K562 (cell line): ENCODE measurements around the gene ZNF546. TPM values are rescaled to one million over a fixed set of nuclear protein-coding genes. Genes with fewer than 3 reads are reported as not detected.
A peak's percentile ranks its signal among the peaks of the same experiment; 100 is the strongest.

Source experiments
- ATAC-seq: fragments of 200-7000 bp; cut with Tn5 transposase; 3 replicates; pipeline ENCODE4 v1.9.1; 2020; ENCODE audit warnings: moderate library complexity
- BruUV-seq: library from RNA; stranded (reverse); fragments of 400-500 nt; replicated peaks from 2 replicates; lab custom pipeline; 2021; lab: Mats Ljungman, UMichigan
- CTCF ChIA-PET: fragments of 300-600 bp; formaldehyde crosslinking; extraction: SDS; loops from one replicate; lab custom pipeline; 2021; ENCODE audit warnings: low intra/inter-chr PET ratio; lab: Yijun Ruan, JAX
- POLR2A ChIA-PET: fragments of 300-600, 350-650 bp; sonication (Branson Sonifier 250); formaldehyde crosslinking; extraction: SDS; loops from one replicate; lab custom pipeline; 2021; ENCODE audit warnings: antibody characterized with exemption, inconsistent platforms; lab: Yijun Ruan, JAX
- DNase-seq, 4 experiments: peaks; one replicate each; pipeline versions ENCODE4 v3.0.0 to v3.0.0-alpha.2; 2011 to 2018; ENCODE audit warnings: low spot score in 3 of 4, mixed read lengths in 3 of 4; ENCODE audit errors: extremely low read depth in 1 of 4
- FAIRE-seq: peaks from 2 replicates; lab custom pipeline; 2011; peaks lifted over from hg19 to GRCh38; lab: Jason Lieb, UNC
- H2AFZ ChIP-seq: 2 replicates; pipeline ENCODE4 v1.6.0; 2011; ENCODE audit warnings: low read depth, low read length, control low read depth, inconsistent platforms
- H3K27ac ChIP-seq: fragments of 200-600 bp; 3 replicates; pipeline ENCODE4 v1.8.0; 2011; ENCODE audit warnings: low read depth, mild to moderate bottlenecking, control low read depth, inconsistent platforms, low read length, moderate library complexity, mixed read lengths; ENCODE audit errors: extremely low read depth
- H3K27me3 ChIP-seq, 2 experiments: fragments of 300-600 bp in 1 of 2; 2 replicates in 1 of 2; 3 replicates in 1 of 2; pipeline versions ENCODE4 v1.6.0 to v1.8.0; 2011; ENCODE audit warnings: inconsistent platforms in 2 of 2, low read length in 2 of 2, mild to moderate bottlenecking in 1 of 2, mixed read lengths in 1 of 2, moderate library complexity in 1 of 2; ENCODE audit not compliant: control insufficient read depth in 2 of 2, insufficient read depth in 2 of 2
- H3K36me3 ChIP-seq: fragments of 300-600 bp; 3 replicates; pipeline ENCODE4 v1.8.0; 2011; ENCODE audit warnings: mild to moderate bottlenecking, low read length, inconsistent platforms; ENCODE audit not compliant: control insufficient read depth, insufficient read depth
- H3K4me1 ChIP-seq, 2 experiments: fragments of 200-600 bp in 1 of 2; replicated peaks in 1 of 2; 2 replicates in 1 of 2; 3 replicates in 1 of 2; pipeline versions ENCODE4 v1.5.1 to v1.8.0; 2011; ENCODE audit warnings: inconsistent platforms in 2 of 2, low read length in 2 of 2, mild to moderate bottlenecking in 1 of 2, mixed read lengths in 1 of 2, moderate library complexity in 1 of 2; ENCODE audit not compliant: control insufficient read depth in 2 of 2, insufficient read depth in 2 of 2
- H3K4me2 ChIP-seq: 2 replicates; pipeline ENCODE4 v1.6.1; 2011; ENCODE audit warnings: low read length, control low read depth, inconsistent platforms, mixed read lengths; ENCODE audit not compliant: insufficient read depth
- H3K4me3 ChIP-seq: fragments of 200-600 bp; sonication (generic), shearing (Covaris generic); 2 replicates; pipeline ENCODE4 v1.5.1; 2016; ENCODE audit warnings: control low read depth, inconsistent platforms
- H3K79me2 ChIP-seq: fragments of 200-600 bp; 3 replicates; pipeline ENCODE4 v1.8.0; 2011; ENCODE audit warnings: low read length, inconsistent platforms; ENCODE audit not compliant: control insufficient read depth, insufficient read depth
- H3K9ac ChIP-seq, 2 experiments: 2 replicates each; pipeline versions ENCODE4 v1.6.0 to v1.6.1; 2011; ENCODE audit warnings: low read depth in 2 of 2, low read length in 2 of 2, control low read depth in 1 of 2, inconsistent platforms in 1 of 2, mild to moderate bottlenecking in 1 of 2, mixed read lengths in 1 of 2; ENCODE audit not compliant: insufficient read depth in 1 of 2
- H3K9me1 ChIP-seq: one replicate; pipeline ENCODE4 v1.6.0; 2011; ENCODE audit warnings: inconsistent platforms, mild to moderate bottlenecking, low read length, moderate library complexity; ENCODE audit not compliant: control insufficient read depth, insufficient read depth
- H3K9me3 ChIP-seq: replicated peaks from 2 replicates; pipeline ENCODE4 v1.5.1; 2011; ENCODE audit warnings: low read depth, low read length, inconsistent platforms; ENCODE audit not compliant: control insufficient read depth, insufficient read depth
- H4K20me1 ChIP-seq: replicated peaks from 2 replicates; pipeline ENCODE4 v1.6.1; 2011; ENCODE audit warnings: low read length, inconsistent platforms, mixed read lengths; ENCODE audit not compliant: control insufficient read depth, insufficient read depth
- CBX1 ChIP-seq: sonication (generic); IDR thresholded peaks from 2 replicates; pipeline ENCODE4 v1.6.1; 2016; ENCODE audit warnings: antibody characterized with exemption, low read depth, mild to moderate bottlenecking
- POLR2H ChIP-seq: IDR thresholded peaks from 2 replicates; pipeline ENCODE4 v1.6.1; 2016; ENCODE audit warnings: missing genetic modification characterization, low read depth, mild to moderate bottlenecking, control low read depth, missing compliant biosample characterization, moderate library complexity
- REST ChIP-seq, 2 experiments: fragments of 450-650 bp; formaldehyde crosslinking in 1 of 2; IDR thresholded peaks; 2 replicates each; pipeline versions ENCODE4 v1.4.0 to v1.6.1; 2014 to 2020; ENCODE audit warnings: mild to moderate bottlenecking in 2 of 2, borderline replicate concordance in 1 of 2, low read depth in 1 of 2
- SOX6 ChIP-seq: fragments of 450-650 bp; IDR thresholded peaks from 2 replicates; pipeline ENCODE4 v1.6.1; 2014; ENCODE audit warnings: mild to moderate bottlenecking
- ZC3H8 ChIP-seq: fragments of 450-650 bp; IDR thresholded peaks from 2 replicates; pipeline ENCODE4 v1.6.1; 2017
- WGBS: fragments of 100-300 bp; shearing (Covaris generic); methylation state at CpG from one replicate; pipeline ENCODE4 v1.1.6; 2016; ENCODE audit warnings: low coverage, mixed read lengths; ENCODE audit not compliant: insufficient coverage; ENCODE audit errors: missing lambda C conversion rate; 5-methylcytosine and 5-hydroxymethylcytosine counted together
- in situ Hi-C: fragments of 300-500 bp; cut with MboI; formaldehyde crosslinking; loops from 4 replicates; pipeline ENCODE4 v1.15.0; 2018; ENCODE audit warnings: inconsistent platforms, mixed read lengths
- intact Hi-C: fragments of 100-400 bp; cut with micrococcal nuclease; formaldehyde crosslinking; loops from 2 replicates; pipeline ENCODE4 v1.14.2; 2022
- polyA plus RNA-seq, 8 experiments: library from polyadenylated mRNA; depleted of rRNA in 4 of 8; stranded (reverse) in 5 of 8; unstranded in 3 of 8; fragments of >200 nt; fragmentation: Nextera tagmentation in 2 of 8; fragmentation: Illumina TruSeq in 1 of 8; extraction: Ambion mirVana in 2 of 8; extraction: Trizol in 1 of 8; gene quantifications; 2 replicates each; pipeline versions ENCODE4 v1.2.1 to v1.2.3, GENCODE V29; 2011 to 2014; ENCODE audit warnings: inconsistent platforms in 1 of 8, missing spikeins in 1 of 8
- total RNA-seq, 7 experiments: library from RNA; depleted of rRNA in 6 of 7; stranded (reverse); fragments of >200 nt in 6 of 7; fragmentation: Illumina TruSeq in 2 of 7; extraction: Trizol in 2 of 7; gene quantifications; 2 replicates each; pipeline versions ENCODE4 v1.2.1 to v1.2.3, GENCODE V29; 2011 to 2021; ENCODE audit warnings: low replicate concordance in 1 of 7

The ZNF546 gene
- total and polyA plus RNA-seq, 9 of the 15 experiments (the other 6 are each of a cell fraction or from before 2014, with no cell fraction given), result 0.73 to 5.1 (median 2.2) TPM

GRCh38 chr19:40025938-40026596, 29.2 kb downstream of the ZNF546 start:
- no peak overlapping the region for H2AFZ ChIP-seq
- no peaks in the 10 kb centered on the region for H3K4me1 ChIP-seq
- WGBS, result 12% methylated on average over 4 of the region's 4 CpGs
- DNase-seq (peak in 1 of 4 experiments; percentile 19), ATAC-seq (no peak), FAIRE-seq (no peak)
- no peaks in the 10 kb centered on the region for H3K9me1 ChIP-seq
- no peaks in the 10 kb centered on the region for H3K36me3 ChIP-seq
- no peak overlapping the region for H3K4me3 ChIP-seq
- peaks cover 12% of the 10 kb centered on the region for H3K9me3 ChIP-seq
- ChIA-PET CTCF (no interaction called here), POLR2A (no interaction called here)
- no peak overlapping the region for H3K9ac ChIP-seq
- H3K27me3 ChIP-seq, result no peaks in the 10 kb centered on the region
- H4K20me1 ChIP-seq, result no peaks in the 10 kb centered on the region
- no peak overlapping the region for H3K4me2 ChIP-seq
- in situ Hi-C loops, result no loop called here
- H3K79me2 ChIP-seq, result no peaks in the 10 kb centered on the region
- intact Hi-C loops, result no loop called here
- no TSS peak for BruUV-seq
- no peak overlapping the region for H3K27ac ChIP-seq
- TF ChIP-seq REST (IDR thresholded peaks at IDR 0.05; ENCODE audit: borderline replicate concordance) (0 out of 2 replicates have a peak, but pooled peaks have one; percentile 5), REST (CRISPR knock-in tag; IDR thresholded peaks at IDR 0.05; ENCODE audit: low read depth) (no peak), SOX6 (peak; percentile 24; the same call in 1 of the 2 replicates), CBX1 (peak; percentile 56; the same call in 1 of the 2 replicates), POLR2H (tag) (0 out of 2 replicates have a peak, but pooled peaks have one; percentile 20), ZC3H8 (no peak)
